ENCODE results near the gene SHOX. TPM values are rescaled to one million over a fixed set of nuclear protein-coding genes. Genes with fewer than 3 reads are reported as not detected.

SHOX gene
- total RNA-seq, 3 donors from 2014 or later, result 0.12 to 0.22 TPM; not detected in 1

DNA sequence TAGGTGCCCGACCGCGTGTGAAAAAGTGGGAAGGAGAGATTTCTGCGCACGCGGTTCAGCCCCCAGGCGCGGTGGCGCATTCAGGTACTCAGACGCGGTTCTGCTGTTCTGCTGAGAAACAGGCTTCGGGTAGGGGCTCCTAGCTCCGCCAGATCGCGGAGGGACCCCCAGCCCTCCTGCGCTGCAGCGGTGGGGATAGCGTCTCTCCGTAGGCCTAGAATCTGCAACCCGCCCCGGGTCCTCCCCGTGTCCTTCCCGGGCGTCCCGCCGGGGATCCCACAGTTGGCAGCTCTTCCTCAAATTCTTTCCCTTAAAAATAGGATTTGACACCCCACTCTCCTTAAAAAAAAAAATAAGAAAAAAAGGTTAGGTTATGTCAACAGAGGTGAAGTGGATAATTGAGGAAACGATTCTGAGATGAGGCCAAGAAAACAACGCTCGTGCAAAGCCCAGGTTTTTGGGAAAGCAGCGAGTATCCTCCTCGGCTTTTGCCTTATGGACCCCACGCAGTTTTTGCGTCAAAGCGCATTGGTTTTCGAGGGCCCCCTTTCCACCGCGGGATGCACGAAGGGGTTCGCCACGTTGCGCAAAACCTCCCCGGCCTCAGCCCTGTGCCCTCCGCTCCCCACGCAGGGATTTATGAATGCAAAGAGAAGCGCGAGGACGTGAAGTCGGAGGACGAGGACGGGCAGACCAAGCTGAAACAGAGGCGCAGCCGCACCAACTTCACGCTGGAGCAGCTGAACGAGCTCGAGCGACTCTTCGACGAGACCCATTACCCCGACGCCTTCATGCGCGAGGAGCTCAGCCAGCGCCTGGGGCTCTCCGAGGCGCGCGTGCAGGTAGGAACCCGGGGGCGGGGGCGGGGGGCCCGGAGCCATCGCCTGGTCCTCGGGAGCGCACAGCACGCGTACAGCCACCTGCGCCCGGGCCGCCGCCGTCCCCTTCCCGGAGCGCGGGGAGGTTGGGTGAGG is 3.7 kb downstream of the SHOX start:
- TF ChIP-seq, protein P1, sequence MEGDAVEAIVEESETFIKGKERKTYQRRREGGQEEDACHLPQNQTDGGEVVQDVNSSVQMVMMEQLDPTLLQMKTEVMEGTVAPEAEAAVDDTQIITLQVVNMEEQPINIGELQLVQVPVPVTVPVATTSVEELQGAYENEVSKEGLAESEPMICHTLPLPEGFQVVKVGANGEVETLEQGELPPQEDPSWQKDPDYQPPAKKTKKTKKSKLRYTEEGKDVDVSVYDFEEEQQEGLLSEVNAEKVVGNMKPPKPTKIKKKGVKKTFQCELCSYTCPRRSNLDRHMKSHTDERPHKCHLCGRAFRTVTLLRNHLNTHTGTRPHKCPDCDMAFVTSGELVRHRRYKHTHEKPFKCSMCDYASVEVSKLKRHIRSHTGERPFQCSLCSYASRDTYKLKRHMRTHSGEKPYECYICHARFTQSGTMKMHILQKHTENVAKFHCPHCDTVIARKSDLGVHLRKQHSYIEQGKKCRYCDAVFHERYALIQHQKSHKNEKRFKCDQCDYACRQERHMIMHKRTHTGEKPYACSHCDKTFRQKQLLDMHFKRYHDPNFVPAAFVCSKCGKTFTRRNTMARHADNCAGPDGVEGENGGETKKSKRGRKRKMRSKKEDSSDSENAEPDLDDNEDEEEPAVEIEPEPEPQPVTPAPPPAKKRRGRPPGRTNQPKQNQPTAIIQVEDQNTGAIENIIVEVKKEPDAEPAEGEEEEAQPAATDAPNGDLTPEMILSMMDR (IDR thresholded peaks at IDR 0.05), result no peak
- no peaks in the 10 kb centered on the region for H3K9me3 ChIP-seq
- H3K4me1 ChIP-seq (ENCODE audit: low read depth), result peaks cover 7% of the 10 kb centered on the region
- no peaks in the 10 kb centered on the region for H3K36me3 ChIP-seq (ENCODE audit: low read depth)
- intact Hi-C loops (cut with DNase I, micrococcal nuclease), result no loop called here
- H3K4me3 ChIP-seq, result no peak overlapping the region
- DNase-seq (no peak), ATAC-seq (no peak)

DNA sequence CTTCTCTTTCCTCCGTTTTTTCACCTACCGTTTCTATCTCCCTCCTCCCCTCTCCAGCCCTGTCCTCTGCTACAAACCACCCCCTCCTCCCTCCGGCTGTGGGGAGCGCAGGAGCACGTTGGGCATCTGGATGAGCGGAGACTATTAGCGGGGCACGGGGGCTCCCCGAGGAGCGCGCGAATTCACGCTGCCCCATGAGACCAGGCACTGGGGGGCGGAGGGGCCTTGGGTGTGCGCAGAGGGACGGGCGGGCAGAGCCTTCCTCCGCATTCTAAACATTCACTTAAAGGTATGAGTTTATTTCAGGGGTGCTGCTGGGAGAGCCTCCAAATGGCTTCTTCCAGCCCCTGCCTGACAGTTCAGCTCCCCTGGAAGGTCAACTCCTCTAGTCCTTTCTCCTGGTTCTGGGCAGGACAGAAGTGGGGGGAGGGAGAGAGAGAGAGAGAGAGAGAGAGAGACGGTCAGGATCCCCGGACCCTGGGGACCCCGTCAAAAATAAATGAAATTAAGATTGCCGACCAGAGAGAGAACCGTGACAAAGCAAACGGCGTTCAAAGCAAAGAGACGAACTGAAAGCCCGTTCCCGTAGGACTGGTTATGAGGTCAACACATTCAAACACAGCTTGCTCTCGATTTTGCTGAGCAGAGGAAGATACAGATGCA is 5.0 kb downstream of the SHOX start:
- ATAC-seq, result no peak
- DNase-seq, result no peak
- intact Hi-C loops (cut with DNase I, micrococcal nuclease), result no loop called here

DNA sequence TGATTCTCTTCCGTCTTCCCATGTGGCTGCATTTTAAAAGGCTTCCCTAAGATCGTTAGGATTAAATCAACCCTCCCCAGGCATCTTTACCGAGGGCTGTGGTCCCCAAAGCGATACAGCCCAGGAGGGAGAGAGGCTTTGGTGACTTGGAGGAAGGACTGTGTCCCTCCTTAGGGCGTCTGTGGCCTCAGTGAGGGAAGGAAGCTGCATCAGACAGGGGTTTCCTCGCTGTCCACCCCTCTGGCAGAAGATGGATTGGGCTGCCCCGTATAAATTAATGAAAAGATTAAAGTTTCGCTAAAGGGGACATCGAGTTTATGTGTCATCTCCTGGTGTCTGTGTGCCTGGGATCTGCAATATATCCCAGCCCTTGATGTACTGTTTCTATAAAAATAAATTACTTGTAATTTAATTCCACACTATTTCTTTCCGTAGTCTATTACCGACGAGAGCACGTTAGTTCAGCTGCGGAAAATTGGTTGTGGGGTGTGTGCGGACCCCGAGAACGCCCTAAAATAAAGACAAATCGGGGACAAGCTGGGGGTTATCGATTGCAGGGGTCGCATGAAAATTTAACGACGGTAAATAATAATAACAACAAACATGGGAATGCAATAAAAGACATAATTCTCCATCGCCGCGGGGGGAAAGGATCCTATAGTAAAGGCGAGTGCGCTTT is 6.5 kb downstream of the SHOX start:
- H3K4me3 ChIP-seq, result no peak overlapping the region
- peaks cover 7% of the 10 kb centered on the region for H3K4me1 ChIP-seq (ENCODE audit: low read depth)
- intact Hi-C loops (cut with DNase I, micrococcal nuclease), result no loop called here
- TF ChIP-seq, protein P1 (IDR thresholded peaks at IDR 0.05), result no peak
- H3K36me3 ChIP-seq (ENCODE audit: low read depth), result no peaks in the 10 kb centered on the region
- ATAC-seq (no peak), DNase-seq (no peak)
- H3K9me3 ChIP-seq, result no peaks in the 10 kb centered on the region

More for the DNA sequence above, 5.0 kb downstream of the SHOX start:
- H3K4me3 ChIP-seq, result no peak overlapping the region
- TF ChIP-seq, protein P1 (IDR thresholded peaks at IDR 0.05), result no peak
- H3K9me3 ChIP-seq, result no peaks in the 10 kb centered on the region
- no peaks in the 10 kb centered on the region for H3K36me3 ChIP-seq (ENCODE audit: low read depth)
- H3K4me1 ChIP-seq (ENCODE audit: low read depth), result peaks cover 7% of the 10 kb centered on the region

DNA sequence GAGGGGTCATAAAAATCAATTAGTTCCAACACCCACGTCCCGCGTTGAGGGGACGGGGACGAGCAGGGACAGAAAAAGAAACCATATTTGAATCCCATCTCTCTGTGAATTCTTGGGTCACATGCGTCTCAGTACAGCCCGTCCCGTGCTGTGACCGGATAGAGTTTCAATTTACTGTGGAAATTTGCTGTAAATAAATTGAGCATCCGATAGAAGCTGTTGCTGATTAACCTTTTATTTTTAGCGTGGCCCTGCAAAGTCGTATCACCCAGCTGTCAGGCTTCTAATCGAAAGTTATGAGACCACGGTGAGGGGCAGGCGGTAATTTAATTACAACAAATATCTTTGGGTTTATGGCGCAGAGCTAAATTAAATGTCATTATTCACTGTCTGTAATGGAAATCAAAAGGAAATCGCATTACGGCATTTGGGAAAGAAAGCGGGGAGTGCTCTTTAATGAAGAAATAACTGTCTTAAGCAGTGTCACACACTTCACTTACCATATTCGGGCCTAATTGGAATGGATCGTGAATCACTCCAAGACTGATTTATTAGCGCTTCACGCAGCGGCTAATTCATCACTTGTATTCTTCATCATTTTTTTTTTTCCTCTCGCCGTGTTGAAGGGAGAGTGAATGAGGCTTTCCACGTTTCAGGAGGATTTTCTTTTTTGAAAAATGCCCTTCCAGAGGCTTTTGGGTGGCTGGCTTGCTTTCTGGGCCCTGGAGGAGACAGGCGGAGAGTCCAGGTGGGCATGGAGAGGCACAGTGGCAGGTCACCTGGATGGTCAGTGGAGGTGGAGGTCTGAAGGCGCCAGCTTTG is 7.3 kb downstream of the SHOX start:
- Histone ChIP-seq H3K4me3 (no peak overlapping the region), H3K4me1 (ENCODE audit: low read depth) (peaks cover 7% of the 10 kb centered on the region), H3K36me3 (ENCODE audit: low read depth) (no peaks in the 10 kb centered on the region), H3K9me3 (no peaks in the 10 kb centered on the region)
- TF ChIP-seq, protein P1 (IDR thresholded peaks at IDR 0.05), result no peak
- intact Hi-C loops (cut with DNase I, micrococcal nuclease), result no loop called here
- ATAC-seq (no peak), DNase-seq (no peak)
